Stomach (tissue), 9 donors: ENCODE results near the gene RWDD4. TPM values are rescaled to one million over a fixed set of nuclear protein-coding genes. Genes with fewer than 3 reads are reported as not detected.

Source experiments
- DNase-seq, 2 donors: peaks; one replicate each; pipeline versions ENCODE4 v3.0.0 to v3.0.0-alpha.2; 2013 to 2019
- H3K27ac ChIP-seq, 5 donors: fragments of 200-600 bp in 4 of 5; sonication (generic) in 4 of 5; one replicate each; pipeline ENCODE4 v1.5.1; 2013 to 2019; ENCODE audit warnings: mild to moderate bottlenecking in 1 of 5, moderate library complexity in 1 of 5
- H3K27me3 ChIP-seq, 3 donors: fragments of 200-600 bp; sonication (generic); one replicate each; pipeline ENCODE4 v1.5.1; 2017 to 2019; ENCODE audit warnings: mixed run types in 1 of 3
- H3K36me3 ChIP-seq, 4 donors: fragments of 200-600 bp; sonication (generic); 1 replicate in 3 of 4; 2 replicates in 1 of 4; pipeline ENCODE4 v1.5.1; 2016 to 2019
- H3K4me1 ChIP-seq, 4 donors: fragments of 200-600 bp; sonication (generic); one replicate each; pipeline ENCODE4 v1.5.1; 2016 to 2019
- H3K4me3 ChIP-seq, 4 donors: fragments of 200-600 bp; sonication (generic) in 3 of 4; one replicate each; pipeline ENCODE4 v1.5.1; 2016 to 2019; ENCODE audit warnings: mild to moderate bottlenecking in 1 of 4
- H3K9me3 ChIP-seq, 4 donors: fragments of 200-600 bp; sonication (generic); one replicate each; pipeline ENCODE4 v1.5.1; 2016 to 2019
- EP300 ChIP-seq: sonication (generic); formaldehyde crosslinking; IDR thresholded peaks from one replicate; pipeline ENCODE4 v1.6.1; 2017; ENCODE audit warnings: antibody characterized with exemption
- POLR2A ChIP-seq, 4 donors: fragments of 450-650 bp; IDR thresholded peaks; one replicate each; pipeline ENCODE4 v1.6.1; 2016; ENCODE audit warnings: antibody characterized with exemption in 4 of 4, control low read depth in 2 of 4, mild to moderate bottlenecking in 1 of 4, moderate library complexity in 1 of 4
- POLR2AphosphoS5 ChIP-seq, 3 donors: sonication (generic); formaldehyde crosslinking; IDR thresholded peaks; one replicate each; pipeline ENCODE4 v1.6.1; 2016; ENCODE audit warnings: antibody characterized with exemption in 3 of 3
- WGBS, 5 donors: extraction: QIAGEN DNeasy Blood & Tissue Kit in 3 of 5; methylation state at CpG; one replicate each; pipeline versions ENCODE4 v1.1.5 to v1.1.7; 2013 to 2018; 5-methylcytosine and 5-hydroxymethylcytosine counted together
- intact Hi-C: fragments of 100-400 bp; cut with DNase I; formaldehyde crosslinking; loops from one replicate; pipeline ENCODE4 v1.15.1; 2023; ENCODE audit warnings: low total_unique reads
- polyA plus RNA-seq, 3 donors: library from polyadenylated mRNA; stranded (reverse); fragments of 200-250 nt; gene quantifications; one replicate each; pipeline ENCODE4 v1.2.3, GENCODE V29; 2013
- total RNA-seq, 5 donors: library from RNA; depleted of rRNA; stranded (reverse); fragments of >200 nt; gene quantifications; one replicate each; pipeline versions ENCODE4 v1.1.0 to v1.2.3, GENCODE V29; 2014 to 2016
- TF ChIP-seq, protein P1 (sequence below), 7 experiments: fragments of 450-650 bp in 4 of 7; fragments of 200-600 bp in 3 of 7; sonication (generic) in 3 of 7; IDR thresholded peaks; one replicate each; pipeline ENCODE4 v1.5.1; 2016 to 2019; ENCODE audit warnings: antibody characterized with exemption in 7 of 7, control low read depth in 2 of 7, mild to moderate bottlenecking in 1 of 7
- donor health status: healthy with polysubstance abuse.
- donor health status: Bipolar disorder and iron deficiency.
- donor health status: healthy.

Gene RWDD4
- total and polyA plus RNA-seq, 8 donors, result 3.8 to 36.4 (median 12.9) TPM

GRCh38 chr4:183670960-183671555, 12.1 kb upstream of the RWDD4 start:
- H3K36me3 ChIP-seq, result peaks cover 37 to 85% (median 79%) of the 10 kb centered on the region in 4 donors
- no peaks in the 10 kb centered on the region for H3K9me3 ChIP-seq
- DNase-seq, result no peak
- TF ChIP-seq EP300 (no peak), POLR2A (IDR thresholded peaks at IDR 0.05) (no peak), POLR2AphosphoS5 (IDR thresholded peaks at IDR 0.05) (no peak)
- TF ChIP-seq, protein P1, sequence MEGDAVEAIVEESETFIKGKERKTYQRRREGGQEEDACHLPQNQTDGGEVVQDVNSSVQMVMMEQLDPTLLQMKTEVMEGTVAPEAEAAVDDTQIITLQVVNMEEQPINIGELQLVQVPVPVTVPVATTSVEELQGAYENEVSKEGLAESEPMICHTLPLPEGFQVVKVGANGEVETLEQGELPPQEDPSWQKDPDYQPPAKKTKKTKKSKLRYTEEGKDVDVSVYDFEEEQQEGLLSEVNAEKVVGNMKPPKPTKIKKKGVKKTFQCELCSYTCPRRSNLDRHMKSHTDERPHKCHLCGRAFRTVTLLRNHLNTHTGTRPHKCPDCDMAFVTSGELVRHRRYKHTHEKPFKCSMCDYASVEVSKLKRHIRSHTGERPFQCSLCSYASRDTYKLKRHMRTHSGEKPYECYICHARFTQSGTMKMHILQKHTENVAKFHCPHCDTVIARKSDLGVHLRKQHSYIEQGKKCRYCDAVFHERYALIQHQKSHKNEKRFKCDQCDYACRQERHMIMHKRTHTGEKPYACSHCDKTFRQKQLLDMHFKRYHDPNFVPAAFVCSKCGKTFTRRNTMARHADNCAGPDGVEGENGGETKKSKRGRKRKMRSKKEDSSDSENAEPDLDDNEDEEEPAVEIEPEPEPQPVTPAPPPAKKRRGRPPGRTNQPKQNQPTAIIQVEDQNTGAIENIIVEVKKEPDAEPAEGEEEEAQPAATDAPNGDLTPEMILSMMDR (IDR thresholded peaks at IDR 0.05), result no peak
- H3K4me3 ChIP-seq, result no peak overlapping the region
- intact Hi-C loops, result no loop called here
- H3K4me1 ChIP-seq, result peaks cover 0 to 11% (median 4%) of the 10 kb centered on the region in 4 donors
- H3K27me3 ChIP-seq, result no peaks in the 10 kb centered on the region
- WGBS, 5 donors, result 91 to 92% (median 91%) methylated on average over 12 of the region's 12 CpGs
- H3K27ac ChIP-seq, result no peak overlapping the region

GRCh38 chr4:183670251-183670650, 11.3 kb upstream of the RWDD4 start:
- TF ChIP-seq POLR2A (IDR thresholded peaks at IDR 0.05) (no peak), POLR2AphosphoS5 (IDR thresholded peaks at IDR 0.05) (no peak), EP300 (no peak)
- TF ChIP-seq, protein P1 (IDR thresholded peaks at IDR 0.05), result no peak
- H3K4me3 ChIP-seq, result no peak overlapping the region
- no peaks in the 10 kb centered on the region for H3K27me3 ChIP-seq
- intact Hi-C loops, result no loop called here
- H3K27ac ChIP-seq, result no peak overlapping the region
- no peak for DNase-seq
- peaks cover 0 to 11% (median 4%) of the 10 kb centered on the region in 4 donors for H3K4me1 ChIP-seq
- WGBS, 5 donors, result 63 to 75% (median 64%) methylated on average over 3 of the region's 3 CpGs
- peaks cover 41 to 85% (median 80%) of the 10 kb centered on the region in 4 donors for H3K36me3 ChIP-seq
- no peaks in the 10 kb centered on the region for H3K9me3 ChIP-seq

DNA sequence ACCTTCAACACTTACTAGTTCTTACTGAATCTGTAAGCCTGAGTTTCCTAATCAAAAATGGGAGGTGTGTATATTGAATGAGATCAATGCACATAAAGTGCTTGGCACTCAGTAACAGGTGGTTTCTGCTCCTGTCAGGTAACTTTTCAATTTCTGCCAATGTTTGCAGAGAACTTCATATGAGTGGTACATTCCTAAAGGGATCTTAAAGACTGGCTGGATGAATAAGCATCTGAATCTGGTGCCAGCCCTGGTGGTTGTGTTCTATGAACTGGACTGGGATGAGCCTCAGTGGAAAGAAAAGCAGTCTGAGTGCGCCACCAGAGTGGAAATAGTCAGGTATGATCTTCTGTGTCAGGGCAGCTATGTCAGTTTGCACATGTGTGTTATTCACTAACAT, 7.1 kb upstream of the RWDD4 start:
- Histone ChIP-seq H3K4me3 (no peak overlapping the region), H3K4me1 (peaks cover 0 to 10% (median 3%) of the 10 kb centered on the region in 4 donors), H3K9me3 (no peaks in the 10 kb centered on the region), H3K27me3 (no peaks in the 10 kb centered on the region), H3K27ac (no peak overlapping the region), H3K36me3 (peaks cover 41 to 74% (median 72%) of the 10 kb centered on the region in 4 donors)
- TF ChIP-seq, protein P1 (IDR thresholded peaks at IDR 0.05), result no peak
- no peak for TF ChIP-seq EP300
- WGBS, 5 donors, result 96 to 100% (median 100%) methylated on average over 1 of the region's 1 CpG
- no peak for DNase-seq
- intact Hi-C loops, result no loop called here

DNA sequence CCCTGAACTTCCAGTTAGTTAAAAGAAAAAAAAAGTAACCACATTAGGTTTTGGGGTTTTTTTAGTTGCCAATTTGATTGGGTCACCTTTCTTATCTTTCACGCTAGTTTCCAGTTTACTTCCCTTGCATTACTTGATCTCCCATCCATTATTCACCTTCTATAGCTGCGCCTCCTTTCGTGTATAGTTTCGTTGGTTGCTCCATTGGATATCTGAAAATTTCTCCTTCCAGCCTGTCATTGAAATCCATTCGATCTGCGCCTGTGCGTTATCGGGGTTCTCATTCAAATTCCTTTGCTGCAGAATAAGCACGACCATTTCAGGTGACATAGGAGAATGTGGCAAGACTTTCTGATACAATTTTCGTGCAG, 872 bp upstream of the RWDD4 start:
- peaks cover 0 to 17% (median 15%) of the 10 kb centered on the region in 4 donors for H3K36me3 ChIP-seq
- H3K4me3 ChIP-seq, result peak overlapping the region; percentile 62 to 91 (median 78)
- no peaks in the 10 kb centered on the region for H3K9me3 ChIP-seq
- DNase-seq, result peak in 1 of 2 donors; percentile 20
- no peak for TF ChIP-seq POLR2AphosphoS5 (IDR thresholded peaks at IDR 0.05)
- TF ChIP-seq, protein P1 (IDR thresholded peaks at IDR 0.05), result no peak
- no peak for TF ChIP-seq EP300
- TF ChIP-seq POLR2A (IDR thresholded peaks at IDR 0.05), result no peak
- peaks cover 7 to 48% (median 33%) of the 10 kb centered on the region in 4 donors for H3K4me1 ChIP-seq
- no peaks in the 10 kb centered on the region for H3K27me3 ChIP-seq
- intact Hi-C loops, result no loop called here
- 2 to 7% (median 4%) methylated on average over 10 of the region's 10 CpGs for WGBS, 5 donors
- peak overlapping the region; percentile 90 to 96 (median 93) for H3K27ac ChIP-seq
